DOHH2 (cell line): Measurements from ENCODE around the gene AMZ1.

Source experiments
- H3F3A ChIP-seq: fragments of 200-600 bp; sonication (generic), shearing (Covaris generic); 2 replicates; pipeline ENCODE4 v1.6.0; 2016; ENCODE audit warnings: antibody characterized with exemption, mild to moderate bottlenecking; ENCODE audit not compliant: control insufficient read depth, insufficient read depth
- H3K27ac ChIP-seq: fragments of 200-600 bp; sonication (generic); 2 replicates; pipeline ENCODE4 v1.5.1; 2014; ENCODE audit warnings: low read depth, mild to moderate bottlenecking, low read length, moderate library complexity
- H3K27me3 ChIP-seq: fragments of 200-600 bp; sonication (generic); 2 replicates; pipeline ENCODE4 v1.6.1; 2014; ENCODE audit warnings: mild to moderate bottlenecking, low read length, mixed read lengths; ENCODE audit not compliant: control insufficient read depth
- H3K36me3 ChIP-seq: fragments of 200-600 bp; sonication (generic); 2 replicates; pipeline ENCODE4 v1.6.1; 2014; ENCODE audit warnings: mild to moderate bottlenecking, low read length, moderate library complexity, mixed read lengths; ENCODE audit not compliant: control insufficient read depth
- H3K4me1 ChIP-seq: fragments of 200-600 bp; sonication (generic); 2 replicates; pipeline ENCODE4 v1.6.1; 2014; ENCODE audit warnings: mild to moderate bottlenecking, low read length, mixed read lengths; ENCODE audit not compliant: control insufficient read depth
- H3K4me2 ChIP-seq: fragments of 200-600 bp; sonication (generic); 2 replicates; pipeline ENCODE4 v1.6.0; 2014; ENCODE audit warnings: mild to moderate bottlenecking, low read length, moderate library complexity
- H3K4me3 ChIP-seq: fragments of 200-600 bp; sonication (generic); 2 replicates; pipeline ENCODE4 v1.5.1; 2014; ENCODE audit warnings: mild to moderate bottlenecking, low read length, mixed read lengths
- H3K79me2 ChIP-seq: fragments of 200-600 bp; sonication (generic); 2 replicates; pipeline ENCODE4 v1.6.1; 2014; ENCODE audit warnings: mild to moderate bottlenecking, low read length, mixed read lengths; ENCODE audit not compliant: control insufficient read depth
- H3K9me2 ChIP-seq: fragments of 200-600 bp; sonication (generic); replicated peaks from 2 replicates; pipeline ENCODE4 v1.6.1; 2014; ENCODE audit warnings: mild to moderate bottlenecking, low read length, mixed read lengths; ENCODE audit not compliant: control insufficient read depth
- H3K9me3 ChIP-seq: fragments of 200-600 bp; sonication (generic); 2 replicates; pipeline ENCODE4 v1.6.1; 2014; ENCODE audit warnings: antibody characterized with exemption, low read length, mixed read lengths; ENCODE audit not compliant: control insufficient read depth, insufficient read depth
- H4K20me1 ChIP-seq: fragments of 200-600 bp; sonication (generic); 2 replicates; pipeline ENCODE4 v1.6.0; 2014; ENCODE audit warnings: low read depth, mild to moderate bottlenecking, antibody characterized with exemption, low read length, moderate library complexity; ENCODE audit not compliant: control insufficient read depth, insufficient read depth
- CTCF ChIP-seq: fragments of 200-600 bp; sonication (generic); IDR thresholded peaks from one replicate; pipeline ENCODE4 v1.5.1; 2014; ENCODE audit warnings: antibody characterized with exemption, mild to moderate bottlenecking, low read depth, low read length; ENCODE audit not compliant: poor library complexity, severe bottlenecking
- EZH2phosphoT487 ChIP-seq: fragments of 200-600 bp; sonication (generic); IDR thresholded peaks from 2 replicates; pipeline ENCODE4 v1.6.1; 2017; ENCODE audit warnings: borderline replicate concordance, mild to moderate bottlenecking, antibody characterized with exemption, low read length, moderate library complexity, mixed read lengths

AMZ1 gene

GRCh38 chr7:2761131-2761624, 73.2 kb downstream of the AMZ1 start:
- TF ChIP-seq EZH2phosphoT487 (no peak), CTCF (no peak)
- no peaks in the 10 kb centered on the region for H3K36me3 ChIP-seq
- H3K4me1 ChIP-seq: peaks cover 5% of the 10 kb centered on the region
- no peak overlapping the region for H3K4me3 ChIP-seq
- no peaks in the 10 kb centered on the region for H3K27me3 ChIP-seq
- H3K9me3 ChIP-seq: no peaks in the 10 kb centered on the region
- H3K27ac ChIP-seq: no peak overlapping the region
- no peaks in the 10 kb centered on the region for H3K79me2 ChIP-seq
- H3K4me2 ChIP-seq: no peak overlapping the region
- H3F3A ChIP-seq: no peaks in the 10 kb centered on the region
- no peaks in the 10 kb centered on the region for H4K20me1 ChIP-seq
- H3K9me2 ChIP-seq: no peaks in the 10 kb centered on the region

- no peak overlapping the region for H3K4me2 ChIP-seq
- no peaks in the 10 kb centered on the region for H3K9me2 ChIP-seq
- no peaks in the 10 kb centered on the region for H3K27me3 ChIP-seq
- no peaks in the 10 kb centered on the region for H3K36me3 ChIP-seq
- no peaks in the 10 kb centered on the region for H3K9me3 ChIP-seq
- H3K4me1 ChIP-seq: peaks cover 5% of the 10 kb centered on the region
- no peak for TF ChIP-seq EZH2phosphoT487
- no peak for TF ChIP-seq CTCF
- H3F3A ChIP-seq: no peaks in the 10 kb centered on the region
- H3K27ac ChIP-seq: no peak overlapping the region
- no peaks in the 10 kb centered on the region for H3K79me2 ChIP-seq
- H3K4me3 ChIP-seq: no peak overlapping the region
- no peaks in the 10 kb centered on the region for H4K20me1 ChIP-seq
These were observed 73.9 kb downstream of the AMZ1 start for GRCh38 chr7:2761801-2762497.

GRCh38 chr7:2763597-2763996, 75.6 kb downstream of the AMZ1 start:
- Histone ChIP-seq H4K20me1 (no peaks in the 10 kb centered on the region), H3K4me1 (no peaks in the 10 kb centered on the region; the same call in 1 of the 2 replicates), H3K27me3 (no peaks in the 10 kb centered on the region), H3K9me3 (no peaks in the 10 kb centered on the region), H3K27ac (no peak overlapping the region), H3K9me2 (no peaks in the 10 kb centered on the region), H3K79me2 (no peaks in the 10 kb centered on the region), H3K4me2 (no peak overlapping the region), H3F3A (no peaks in the 10 kb centered on the region), H3K36me3 (no peaks in the 10 kb centered on the region), H3K4me3 (no peak overlapping the region)
- no peak for TF ChIP-seq CTCF
- TF ChIP-seq EZH2phosphoT487: no peak
